Measurements from ENCODE around the gene KLHDC10.

Gene KLHDC10

GRCh38 chr7:130146693-130147405 is 76.5 kb downstream of the KLHDC10 start:
- H3K9ac ChIP-seq = no peak overlapping the region
- no peaks in the 10 kb centered on the region for H3K36me3 ChIP-seq (ENCODE audit: control insufficient read depth, insufficient read depth, low read length)

DNA sequence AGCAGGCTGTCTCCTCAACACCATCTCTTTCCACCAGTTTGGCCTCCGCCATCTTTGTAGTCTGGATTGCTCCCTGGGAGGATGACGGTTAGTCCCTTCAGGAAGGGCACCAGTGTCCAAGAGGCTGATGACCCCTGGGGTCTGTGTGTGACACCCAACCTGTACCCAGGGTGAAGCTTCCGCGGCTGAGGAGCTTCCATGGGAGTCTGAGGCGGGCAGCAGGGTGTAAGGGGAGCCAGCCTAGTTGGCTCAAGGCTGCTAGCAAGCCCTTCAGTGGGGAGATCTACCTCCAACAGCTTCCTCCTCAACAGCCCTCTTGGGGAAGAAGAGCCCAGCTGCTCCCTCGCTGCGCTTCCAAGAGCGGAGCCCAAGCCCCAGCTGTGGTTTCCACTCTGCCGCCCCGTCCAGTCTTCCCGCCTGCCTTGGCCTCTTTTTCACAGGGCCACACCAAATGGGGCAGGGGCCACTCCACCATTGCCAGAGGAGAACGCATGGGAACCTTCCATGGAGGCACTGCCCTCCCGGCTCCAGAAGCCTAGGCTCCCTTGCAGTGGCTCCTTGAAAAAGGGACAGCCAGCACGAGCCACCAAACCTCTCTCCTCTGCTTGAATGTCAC is 77.5 kb downstream of the KLHDC10 start:
- TF ChIP-seq, protein P1, sequence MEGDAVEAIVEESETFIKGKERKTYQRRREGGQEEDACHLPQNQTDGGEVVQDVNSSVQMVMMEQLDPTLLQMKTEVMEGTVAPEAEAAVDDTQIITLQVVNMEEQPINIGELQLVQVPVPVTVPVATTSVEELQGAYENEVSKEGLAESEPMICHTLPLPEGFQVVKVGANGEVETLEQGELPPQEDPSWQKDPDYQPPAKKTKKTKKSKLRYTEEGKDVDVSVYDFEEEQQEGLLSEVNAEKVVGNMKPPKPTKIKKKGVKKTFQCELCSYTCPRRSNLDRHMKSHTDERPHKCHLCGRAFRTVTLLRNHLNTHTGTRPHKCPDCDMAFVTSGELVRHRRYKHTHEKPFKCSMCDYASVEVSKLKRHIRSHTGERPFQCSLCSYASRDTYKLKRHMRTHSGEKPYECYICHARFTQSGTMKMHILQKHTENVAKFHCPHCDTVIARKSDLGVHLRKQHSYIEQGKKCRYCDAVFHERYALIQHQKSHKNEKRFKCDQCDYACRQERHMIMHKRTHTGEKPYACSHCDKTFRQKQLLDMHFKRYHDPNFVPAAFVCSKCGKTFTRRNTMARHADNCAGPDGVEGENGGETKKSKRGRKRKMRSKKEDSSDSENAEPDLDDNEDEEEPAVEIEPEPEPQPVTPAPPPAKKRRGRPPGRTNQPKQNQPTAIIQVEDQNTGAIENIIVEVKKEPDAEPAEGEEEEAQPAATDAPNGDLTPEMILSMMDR (IDR thresholded peaks at IDR 0.05) = no peak
- Histone ChIP-seq H3K79me2 (no peaks in the 10 kb centered on the region), H3K9me3 (ENCODE audit: control insufficient read depth, low read length) (no peaks in the 10 kb centered on the region), H3K27ac (no peak overlapping the region), H3K27me3 (ENCODE audit: control insufficient read depth, insufficient read depth, low read length) (no peaks in the 10 kb centered on the region), H3K36me3 (ENCODE audit: control insufficient read depth, insufficient read depth, low read length) (no peaks in the 10 kb centered on the region), H3K4me1 (peaks cover 4% of the 10 kb centered on the region), H3K4me3 (ENCODE audit: low read depth, low read length) (no peak overlapping the region), H3K4me2 (ENCODE audit: low read length) (no peak overlapping the region), H2AFZ (no peak overlapping the region), H3K9ac (no peak overlapping the region)

More at GRCh38 chr7:130146693-130147405, 76.5 kb downstream of the KLHDC10 start:
- H3K9me3 ChIP-seq (ENCODE audit: control insufficient read depth, low read length) = no peaks in the 10 kb centered on the region
- TF ChIP-seq, protein P1 (IDR thresholded peaks at IDR 0.05) = no peak
- H3K4me3 ChIP-seq (ENCODE audit: low read depth, low read length) = no peak overlapping the region
- no peak overlapping the region for H3K27ac ChIP-seq
- no peak overlapping the region for H2AFZ ChIP-seq
- H3K4me2 ChIP-seq (ENCODE audit: low read length) = no peak overlapping the region
- H3K79me2 ChIP-seq = no peaks in the 10 kb centered on the region
- peaks cover 10% of the 10 kb centered on the region for H3K4me1 ChIP-seq
- no peaks in the 10 kb centered on the region for H3K27me3 ChIP-seq (ENCODE audit: control insufficient read depth, insufficient read depth, low read length)

DNA sequence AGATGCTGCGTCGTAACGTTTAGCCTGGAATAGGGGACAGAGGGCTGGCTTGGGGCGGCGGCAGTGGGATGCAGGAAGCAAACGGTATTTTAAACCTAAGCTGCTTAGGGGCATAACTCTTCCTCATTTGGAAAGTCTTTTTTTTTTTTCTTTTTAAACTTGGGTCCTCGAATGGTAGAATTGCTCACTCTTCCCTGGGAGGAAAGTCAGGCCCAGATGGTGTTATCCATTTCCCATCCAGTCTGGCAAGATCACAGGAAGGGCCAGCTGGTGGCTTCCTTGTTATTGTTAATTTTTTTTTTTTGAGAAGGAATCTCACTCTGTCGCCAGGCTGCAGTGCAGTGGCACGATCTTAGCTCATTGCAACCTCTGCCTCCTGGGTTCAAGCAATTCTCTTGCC is 78.2 kb downstream of the KLHDC10 start:
- Histone ChIP-seq H3K27ac (no peak overlapping the region), H3K4me2 (ENCODE audit: low read length) (no peak overlapping the region), H3K4me1 (peaks cover 4% of the 10 kb centered on the region), H3K79me2 (no peaks in the 10 kb centered on the region), H3K9me3 (ENCODE audit: control insufficient read depth, low read length) (no peaks in the 10 kb centered on the region), H3K4me3 (ENCODE audit: low read depth, low read length) (no peak overlapping the region), H2AFZ (no peak overlapping the region), H3K36me3 (ENCODE audit: control insufficient read depth, insufficient read depth, low read length) (no peaks in the 10 kb centered on the region), H3K27me3 (ENCODE audit: control insufficient read depth, insufficient read depth, low read length) (no peaks in the 10 kb centered on the region), H3K9ac (no peak overlapping the region)
- TF ChIP-seq, protein P1 (IDR thresholded peaks at IDR 0.05) = no peak

GRCh38 chr7:130149281-130150139 is 79.2 kb downstream of the KLHDC10 start:
- Histone ChIP-seq H3K9me3 (ENCODE audit: control insufficient read depth, low read length) (no peaks in the 10 kb centered on the region), H3K9ac (no peak overlapping the region), H3K4me3 (ENCODE audit: low read depth, low read length) (no peak overlapping the region), H3K27ac (peak overlapping the region; percentile 20), H3K36me3 (ENCODE audit: control insufficient read depth, insufficient read depth, low read length) (no peaks in the 10 kb centered on the region), H3K4me1 (peaks cover 8% of the 10 kb centered on the region), H2AFZ (peak overlapping the region; percentile 71), H3K4me2 (ENCODE audit: low read length) (no peak overlapping the region), H3K79me2 (no peaks in the 10 kb centered on the region), H3K27me3 (ENCODE audit: control insufficient read depth, insufficient read depth, low read length) (no peaks in the 10 kb centered on the region)
- TF ChIP-seq, protein P1 (IDR thresholded peaks at IDR 0.05) = no peak
